Measurements from ENCODE around the gene VAMP4.

The VAMP4 gene

DNA sequence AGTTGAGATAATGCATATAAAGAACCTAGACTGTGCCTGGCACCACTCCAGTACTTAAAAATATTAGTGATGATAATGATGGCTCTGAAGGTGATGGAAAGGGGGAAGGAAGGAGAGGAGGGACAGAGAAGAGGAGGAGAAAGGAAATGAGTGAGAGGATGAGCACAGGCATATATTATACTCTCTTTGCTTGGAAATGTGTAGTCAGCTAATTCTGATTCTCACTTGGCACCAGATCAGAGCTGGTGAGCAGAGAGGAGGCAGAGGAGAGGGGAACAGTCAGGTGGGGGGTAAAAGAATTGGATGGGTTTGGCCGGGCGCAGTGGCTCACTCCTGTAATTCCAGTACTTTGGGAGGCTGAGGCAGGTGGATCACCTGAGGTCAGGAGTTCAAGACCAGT lies 65.0 kb downstream of the VAMP4 start (continued):
- no peak for TF ChIP-seq ZNF174 (tag by site-specific recombination; IDR thresholded peaks at IDR 0.05)
- no peak for TF ChIP-seq ZNF670 (tag by site-specific recombination; IDR thresholded peaks at IDR 0.05; ENCODE audit: low read depth)
- TF ChIP-seq KLF7 (tag by site-specific recombination; IDR thresholded peaks at IDR 0.05; ENCODE audit: borderline replicate concordance): no peak
- TF ChIP-seq IKZF3 (tag by site-specific recombination; IDR thresholded peaks at IDR 0.05): no peak
- TF ChIP-seq ZNF211 (tag by site-specific recombination; IDR thresholded peaks at IDR 0.05; ENCODE audit: low read depth): no peak

DNA sequence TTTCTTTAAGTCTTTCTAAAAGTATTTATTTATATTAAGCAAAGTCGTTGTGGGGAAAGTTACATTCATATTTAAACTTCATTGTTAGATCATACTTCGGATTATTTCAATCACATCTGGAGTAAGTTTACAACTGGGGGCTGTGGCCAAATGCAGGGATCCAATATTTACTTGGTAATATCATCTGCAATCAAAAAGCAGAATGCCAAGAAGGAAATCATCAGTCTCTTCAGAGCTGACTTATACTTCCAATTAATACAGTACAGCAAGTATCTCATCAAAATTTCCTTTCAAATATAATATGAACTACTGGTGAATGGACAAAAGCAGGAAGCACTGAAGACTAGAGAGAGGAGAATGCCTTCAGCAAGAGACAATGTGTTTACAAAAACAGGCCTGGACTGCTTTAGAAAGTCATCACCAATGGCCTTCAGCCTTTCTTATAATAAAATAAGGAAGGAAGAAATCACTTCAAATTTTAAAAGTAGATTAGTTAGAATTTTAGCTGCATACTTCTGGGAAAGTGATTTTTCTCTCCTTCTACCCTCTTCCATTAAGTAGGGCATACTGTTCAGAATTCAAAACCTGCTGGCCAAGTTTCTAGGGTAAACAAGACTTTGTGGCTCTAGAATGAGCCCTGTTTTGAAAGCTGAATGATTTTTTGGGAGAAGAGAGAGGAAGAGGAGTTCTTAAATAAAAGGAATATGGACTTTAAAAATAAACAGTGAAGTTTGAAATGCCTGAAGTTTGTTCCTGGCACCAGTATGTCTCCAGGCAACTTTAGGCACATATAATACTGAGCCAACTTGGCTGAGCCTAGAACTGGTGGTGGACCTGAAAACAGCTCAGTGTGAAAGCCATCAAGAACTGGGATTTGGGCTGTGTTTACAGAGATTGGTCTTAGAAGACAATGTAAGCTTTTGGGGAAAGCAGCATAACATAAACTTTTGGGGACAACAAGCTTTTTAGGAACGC lies 67.1 kb downstream of the VAMP4 start:
- Histone ChIP-seq H3K4me3 (ENCODE audit: low read depth, low read length) (no peak overlapping the region), H3K27ac (ENCODE audit: extremely low read depth, low read depth, low read length) (no peak overlapping the region), H3K4me1 (ENCODE audit: control insufficient read depth, insufficient read depth, low read length) (no peaks in the 10 kb centered on the region), H3K36me3 (ENCODE audit: control insufficient read depth in 2 of 2, insufficient read depth in 1 of 2, low read length in 2 of 2) (no peaks in the 10 kb centered on the region), H3K9me3 (ENCODE audit: control insufficient read depth, insufficient read depth, low read depth, low read length) (no peaks in the 10 kb centered on the region)
- ChIA-PET POLR2A (no interaction called here), CTCF (interaction anchor here (0.6 to 1.4 kb wide), 3 partner anchors 19 to 593 kb away, joined by 3 to 5 read pairs (median 4); no protein-coding TSS in a partner anchor)
- no peak for TF ChIP-seq ZNF610 (tag by site-specific recombination; IDR thresholded peaks at IDR 0.05; ENCODE audit: borderline replicate concordance)
- no peak for TF ChIP-seq ZNF530 (tag by site-specific recombination; IDR thresholded peaks at IDR 0.05; ENCODE audit: low read depth)
- TF ChIP-seq, protein P1, sequence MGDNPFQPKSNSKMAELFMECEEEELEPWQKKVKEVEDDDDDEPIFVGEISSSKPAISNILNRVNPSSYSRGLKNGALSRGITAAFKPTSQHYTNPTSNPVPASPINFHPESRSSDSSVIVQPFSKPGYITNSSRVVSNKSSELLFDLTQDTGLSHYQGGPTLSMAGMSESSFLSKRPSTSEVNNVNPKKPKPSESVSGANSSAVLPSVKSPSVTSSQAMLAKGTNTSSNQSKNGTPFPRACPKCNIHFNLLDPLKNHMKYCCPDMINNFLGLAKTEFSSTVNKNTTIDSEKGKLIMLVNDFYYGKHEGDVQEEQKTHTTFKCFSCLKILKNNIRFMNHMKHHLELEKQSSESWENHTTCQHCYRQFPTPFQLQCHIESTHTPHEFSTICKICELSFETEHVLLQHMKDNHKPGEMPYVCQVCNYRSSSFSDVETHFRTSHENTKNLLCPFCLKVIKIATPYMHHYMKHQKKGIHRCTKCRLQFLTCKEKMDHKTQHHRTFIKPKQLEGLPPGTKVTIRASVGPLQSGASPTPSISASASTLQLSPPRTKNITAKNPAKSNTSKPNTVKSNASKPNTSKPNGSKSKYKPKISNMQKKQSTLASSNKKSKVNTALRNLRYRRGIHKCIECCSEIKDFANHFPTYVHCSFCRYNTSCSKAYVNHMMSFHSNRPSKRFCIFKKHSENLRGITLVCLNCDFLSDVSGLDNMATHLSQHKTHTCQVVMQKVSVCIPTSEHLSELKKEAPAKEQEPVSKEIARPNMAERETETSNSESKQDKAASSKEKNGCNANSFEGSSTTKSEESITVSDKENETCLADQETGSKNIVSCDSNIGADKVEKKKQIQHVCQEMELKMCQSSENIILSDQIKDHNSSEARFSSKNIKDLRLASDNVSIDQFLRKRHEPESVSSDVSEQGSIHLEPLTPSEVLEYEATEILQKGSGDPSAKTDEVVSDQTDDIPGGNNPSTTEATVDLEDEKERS (tag by site-specific recombination; IDR thresholded peaks at IDR 0.05): no peak
- no peak for TF ChIP-seq ZNF10 (tag by site-specific recombination; IDR thresholded peaks at IDR 0.05)
- TF ChIP-seq ZNF837 (tag by site-specific recombination; IDR thresholded peaks at IDR 0.05): no peak
- no peak for TF ChIP-seq ZBTB7A (tag by site-specific recombination; IDR thresholded peaks at IDR 0.05; ENCODE audit: low read depth)
- TF ChIP-seq, protein P2, sequence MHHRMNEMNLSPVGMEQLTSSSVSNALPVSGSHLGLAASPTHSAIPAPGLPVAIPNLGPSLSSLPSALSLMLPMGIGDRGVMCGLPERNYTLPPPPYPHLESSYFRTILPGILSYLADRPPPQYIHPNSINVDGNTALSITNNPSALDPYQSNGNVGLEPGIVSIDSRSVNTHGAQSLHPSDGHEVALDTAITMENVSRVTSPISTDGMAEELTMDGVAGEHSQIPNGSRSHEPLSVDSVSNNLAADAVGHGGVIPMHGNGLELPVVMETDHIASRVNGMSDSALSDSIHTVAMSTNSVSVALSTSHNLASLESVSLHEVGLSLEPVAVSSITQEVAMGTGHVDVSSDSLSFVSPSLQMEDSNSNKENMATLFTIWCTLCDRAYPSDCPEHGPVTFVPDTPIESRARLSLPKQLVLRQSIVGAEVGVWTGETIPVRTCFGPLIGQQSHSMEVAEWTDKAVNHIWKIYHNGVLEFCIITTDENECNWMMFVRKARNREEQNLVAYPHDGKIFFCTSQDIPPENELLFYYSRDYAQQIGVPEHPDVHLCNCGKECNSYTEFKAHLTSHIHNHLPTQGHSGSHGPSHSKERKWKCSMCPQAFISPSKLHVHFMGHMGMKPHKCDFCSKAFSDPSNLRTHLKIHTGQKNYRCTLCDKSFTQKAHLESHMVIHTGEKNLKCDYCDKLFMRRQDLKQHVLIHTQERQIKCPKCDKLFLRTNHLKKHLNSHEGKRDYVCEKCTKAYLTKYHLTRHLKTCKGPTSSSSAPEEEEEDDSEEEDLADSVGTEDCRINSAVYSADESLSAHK (tag by site-specific recombination; IDR thresholded peaks at IDR 0.05): no peak
- no peak for TF ChIP-seq HOXD13 (CRISPR knock-in tag; IDR thresholded peaks at IDR 0.05; ENCODE audit: borderline replicate concordance)
- no peak for TF ChIP-seq KLF7 (tag by site-specific recombination; IDR thresholded peaks at IDR 0.05; ENCODE audit: borderline replicate concordance)
- TF ChIP-seq, protein P3, sequence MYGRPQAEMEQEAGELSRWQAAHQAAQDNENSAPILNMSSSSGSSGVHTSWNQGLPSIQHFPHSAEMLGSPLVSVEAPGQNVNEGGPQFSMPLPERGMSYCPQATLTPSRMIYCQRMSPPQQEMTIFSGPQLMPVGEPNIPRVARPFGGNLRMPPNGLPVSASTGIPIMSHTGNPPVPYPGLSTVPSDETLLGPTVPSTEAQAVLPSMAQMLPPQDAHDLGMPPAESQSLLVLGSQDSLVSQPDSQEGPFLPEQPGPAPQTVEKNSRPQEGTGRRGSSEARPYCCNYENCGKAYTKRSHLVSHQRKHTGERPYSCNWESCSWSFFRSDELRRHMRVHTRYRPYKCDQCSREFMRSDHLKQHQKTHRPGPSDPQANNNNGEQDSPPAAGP (tag by site-specific recombination; IDR thresholded peaks at IDR 0.05): no peak
- no peak for TF ChIP-seq ZNF561 (tag by site-specific recombination; IDR thresholded peaks at IDR 0.05; ENCODE audit: borderline replicate concordance)
- TF ChIP-seq ZNF37A (tag by site-specific recombination; IDR thresholded peaks at IDR 0.05): no peak
- TF ChIP-seq BCL11A (tag by site-specific recombination; IDR thresholded peaks at IDR 0.05; ENCODE audit: low read depth): no peak
- TF ChIP-seq, protein P4, sequence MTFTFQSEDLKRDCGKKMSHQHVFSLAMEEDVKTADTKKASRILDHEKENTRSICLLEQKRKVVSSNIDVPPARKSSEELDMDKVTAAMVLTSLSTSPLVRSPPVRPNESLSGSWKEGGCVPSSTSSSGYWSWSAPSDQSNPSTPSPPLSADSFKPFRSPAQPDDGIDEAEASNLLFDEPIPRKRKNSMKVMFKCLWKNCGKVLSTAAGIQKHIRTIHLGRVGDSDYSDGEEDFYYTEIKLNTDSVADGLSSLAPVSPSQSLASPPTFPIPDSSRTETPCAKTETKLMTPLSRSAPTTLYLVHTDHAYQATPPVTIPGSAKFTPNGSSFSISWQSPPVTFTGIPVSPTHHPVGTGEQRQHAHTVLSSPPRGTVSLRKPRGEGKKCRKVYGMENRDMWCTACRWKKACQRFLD (tag by site-specific recombination; IDR thresholded peaks at IDR 0.05): no peak
- TF ChIP-seq ZNF768 (tag by site-specific recombination; IDR thresholded peaks at IDR 0.05): no peak
- no peak for TF ChIP-seq ZNF544 (tag by site-specific recombination; IDR thresholded peaks at IDR 0.05)
- no peak for TF ChIP-seq ZNF169 (tag by site-specific recombination; IDR thresholded peaks at IDR 0.05)
